Mammary epithelial cell (primary cell): Measurements from ENCODE around the gene PPCS.

ENCODE experiments used
- CTCF ChIP-seq, 2 donors: IDR thresholded peaks in 1 of 2; conservative IDR thresholded peaks in 1 of 2; 2 replicates each; pipeline ENCODE4 v1.5.1; 2011 to 2012; ENCODE audit warnings: inconsistent platforms in 2 of 2, low read length in 2 of 2, mild to moderate bottlenecking in 2 of 2, control low read depth in 1 of 2, low read depth in 1 of 2; ENCODE audit not compliant: insufficient read depth in 1 of 2; ENCODE audit errors: extremely low read depth in 1 of 2
- EZH2 ChIP-seq: IDR thresholded peaks from 2 replicates; pipeline ENCODE4 v1.6.1; 2012; ENCODE audit warnings: low read length, inconsistent platforms, borderline replicate concordance

- TF ChIP-seq CTCF (conservative IDR thresholded peaks at IDR 0.05 in 1 of 2, IDR thresholded peaks at IDR 0.05 in 1 of 2; ENCODE audit: extremely low read depth in 1 of 2, insufficient read depth in 1 of 2, low read depth in 1 of 2, low read length in 2 of 2): no peak
- no peak for TF ChIP-seq EZH2
These were observed 22.0 kb upstream of the PPCS start for GRCh38 chr1:42434340-42434739.
